Smooth muscle cell (in vitro differentiated cells): ENCODE measurements around the gene SORCS3. TPM values are rescaled to one million over a fixed set of nuclear protein-coding genes. Genes with fewer than 3 reads are reported as not detected.

Experiments
- DNase-seq: peaks from one replicate; lab custom pipeline; 2025; ENCODE audit not compliant: unreplicated experiment; lab: John Stamatoyannopoulos, UW
- H2AFZ ChIP-seq: fragments of 200-600 bp; sonication (generic); 2 replicates; pipeline ENCODE4 v1.6.0; 2016; ENCODE audit warnings: antibody characterized with exemption, low read depth, mild to moderate bottlenecking
- H3F3A ChIP-seq: fragments of 200-600 bp; sonication (generic); 2 replicates; pipeline ENCODE4 v1.6.0; 2017; ENCODE audit warnings: antibody characterized with exemption, low read depth
- H3K27ac ChIP-seq: fragments of 200-600 bp; sonication (generic); 2 replicates; pipeline ENCODE4 v1.5.1; 2016; ENCODE audit warnings: low read depth, mild to moderate bottlenecking
- H3K27me3 ChIP-seq: fragments of 200-600 bp; sonication (generic); 2 replicates; pipeline ENCODE4 v1.6.1; 2016; ENCODE audit warnings: low read depth, mild to moderate bottlenecking
- H3K36me3 ChIP-seq: fragments of 200-600 bp; sonication (generic); 2 replicates; pipeline ENCODE4 v1.5.1; 2016; ENCODE audit warnings: low read depth
- H3K4me1 ChIP-seq: fragments of 200-600 bp; sonication (generic); 2 replicates; pipeline ENCODE4 v1.5.1; 2016; ENCODE audit warnings: low read depth
- H3K4me2 ChIP-seq: fragments of 200-600 bp; sonication (generic); 2 replicates; pipeline ENCODE4 v1.6.0; 2016; ENCODE audit warnings: mild to moderate bottlenecking
- H3K4me3 ChIP-seq: fragments of 200-600 bp; sonication (generic); 2 replicates; pipeline ENCODE4 v1.5.1; 2016; ENCODE audit warnings: mild to moderate bottlenecking
- H3K79me2 ChIP-seq: fragments of 200-600 bp; sonication (generic); 2 replicates; pipeline ENCODE4 v1.6.0; 2016; ENCODE audit warnings: low read depth, mild to moderate bottlenecking
- H3K9ac ChIP-seq: fragments of 200-600 bp; sonication (generic); 2 replicates; pipeline ENCODE4 v1.6.0; 2016; ENCODE audit warnings: low read depth
- H3K9me3 ChIP-seq: fragments of 200-600 bp; sonication (generic); replicated peaks from 2 replicates; pipeline ENCODE4 v1.5.1; 2016; ENCODE audit warnings: low read depth
- H4K20me1 ChIP-seq: fragments of 200-600 bp; sonication (generic); 2 replicates; pipeline ENCODE4 v1.6.0; 2016; ENCODE audit warnings: low read depth
- CTCF ChIP-seq: fragments of 200-600 bp; sonication (generic); IDR thresholded peaks from 2 replicates; pipeline ENCODE4 v1.5.1; 2017; ENCODE audit warnings: borderline replicate concordance, mild to moderate bottlenecking, antibody characterized with exemption; ENCODE audit not compliant: insufficient read depth, poor library complexity, severe bottlenecking
- WGBS: methylation state at CpG from one replicate; pipeline ENCODE4 v1.1.7; 2016; ENCODE audit warnings: low lambda C conversion rate; 5-methylcytosine and 5-hydroxymethylcytosine counted together
- polyA plus RNA-seq: library from polyadenylated mRNA; unstranded; fragments of >200 nt; fragmentation: Nextera tagmentation; extraction: Ambion mirVana; gene quantifications from 2 replicates; pipeline ENCODE4 v1.2.1, GENCODE V29; 2016
- total RNA-seq: library from RNA; depleted of rRNA; stranded (reverse); fragments of >200 nt; gene quantifications from 2 replicates; pipeline ENCODE4 v1.2.3, GENCODE V29; 2014

The SORCS3 gene
- total and polyA plus RNA-seq, 2 experiments from 2014 or later: not detected

DNA sequence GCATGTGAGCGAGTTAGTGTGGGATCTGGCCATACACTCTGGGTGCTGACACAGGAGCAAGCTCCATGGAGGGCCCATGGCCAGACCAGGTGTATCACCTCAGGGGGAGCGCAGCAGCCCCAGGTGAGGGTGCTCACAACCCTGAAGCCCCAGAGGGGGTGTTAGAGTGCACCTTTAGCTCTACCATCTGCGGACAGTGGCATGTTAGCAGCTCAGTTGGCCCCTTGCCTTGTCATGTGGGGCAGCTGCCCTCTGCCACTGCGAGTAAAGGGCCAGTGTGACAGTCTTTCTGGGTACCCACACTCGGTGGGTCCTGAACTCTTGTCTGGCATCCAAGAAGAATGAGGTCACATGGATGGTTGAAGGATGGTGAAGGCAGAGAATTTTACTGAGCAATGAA, 600.2 kb downstream of the SORCS3 start:
- Histone ChIP-seq H4K20me1 (no peaks in the 10 kb centered on the region), H2AFZ (no peak overlapping the region), H3K36me3 (no peaks in the 10 kb centered on the region), H3K79me2 (no peaks in the 10 kb centered on the region), H3K27ac (no peak overlapping the region), H3K4me1 (no peaks in the 10 kb centered on the region), H3K9ac (no peak overlapping the region), H3K9me3 (no peaks in the 10 kb centered on the region), H3K4me2 (no peak overlapping the region), H3K4me3 (no peak overlapping the region), H3F3A (no peaks in the 10 kb centered on the region), H3K27me3 (peaks cover 14% of the 10 kb centered on the region)
- WGBS: 94% methylated on average over 5 of the region's 5 CpGs
- no peak for TF ChIP-seq CTCF
- DNase-seq: no peak

DNA sequence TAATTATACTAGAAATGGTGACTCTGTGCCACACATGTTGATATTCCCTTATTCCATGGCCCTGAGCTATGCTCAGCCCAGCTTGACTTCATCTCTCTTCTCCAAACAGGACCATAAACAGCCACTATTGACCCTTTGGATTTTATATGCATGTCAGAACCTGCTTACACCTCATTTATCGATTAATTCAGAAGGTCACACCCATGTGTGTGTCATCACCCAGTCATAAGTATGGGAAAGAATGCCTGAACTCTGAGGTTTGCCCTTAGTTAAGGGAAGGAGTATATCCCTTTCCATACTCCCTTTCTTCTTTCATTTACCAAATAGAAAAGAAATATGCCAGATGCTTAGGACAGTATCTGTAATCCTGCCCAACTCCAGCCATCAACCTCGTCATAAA, 602.3 kb downstream of the SORCS3 start:
- DNase-seq: no peak
- H3K36me3 ChIP-seq: no peaks in the 10 kb centered on the region
- no peaks in the 10 kb centered on the region for H3K4me1 ChIP-seq
- H3K9me3 ChIP-seq: no peaks in the 10 kb centered on the region
- no peak overlapping the region for H3K27ac ChIP-seq
- no peak overlapping the region for H2AFZ ChIP-seq
- no peaks in the 10 kb centered on the region for H3K79me2 ChIP-seq
- H3F3A ChIP-seq: no peaks in the 10 kb centered on the region
- no peak overlapping the region for H3K9ac ChIP-seq
- H3K4me3 ChIP-seq: no peak overlapping the region
- no peak for TF ChIP-seq CTCF
- no peaks in the 10 kb centered on the region for H4K20me1 ChIP-seq
- 94% methylated on average over 2 of the region's 2 CpGs for WGBS
- no peak overlapping the region for H3K4me2 ChIP-seq
- H3K27me3 ChIP-seq: peaks cover 11% of the 10 kb centered on the region

DNA sequence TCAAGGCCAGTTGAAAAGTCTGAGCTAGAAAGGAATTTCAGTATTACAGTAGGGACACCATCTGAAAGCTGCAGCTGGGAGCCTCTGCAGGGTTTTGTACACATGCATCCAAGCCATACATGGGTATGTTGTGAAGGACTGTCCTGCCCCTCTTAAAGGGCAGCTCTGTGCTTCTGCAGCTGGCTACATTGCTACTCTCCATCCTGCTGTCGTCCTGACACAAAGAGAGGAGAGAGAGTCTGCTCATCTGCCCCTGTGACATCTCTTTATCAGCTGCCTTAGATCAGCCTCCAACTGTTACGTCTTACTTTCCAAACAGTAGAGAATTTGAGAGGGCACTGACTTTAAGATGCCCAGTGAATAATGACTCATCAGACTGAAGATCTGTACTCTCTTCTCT, 602.7 kb downstream of the SORCS3 start:
- Histone ChIP-seq H3K9ac (no peak overlapping the region), H3K4me1 (no peaks in the 10 kb centered on the region), H2AFZ (no peak overlapping the region), H4K20me1 (no peaks in the 10 kb centered on the region), H3K27me3 (peaks cover 11% of the 10 kb centered on the region), H3F3A (no peaks in the 10 kb centered on the region), H3K36me3 (no peaks in the 10 kb centered on the region), H3K79me2 (no peaks in the 10 kb centered on the region), H3K4me2 (no peak overlapping the region), H3K9me3 (no peaks in the 10 kb centered on the region), H3K27ac (no peak overlapping the region), H3K4me3 (no peak overlapping the region)
- no peak for TF ChIP-seq CTCF
- 58% methylated on average over 1 of the region's 2 CpGs for WGBS
- DNase-seq: no peak

- TF ChIP-seq CTCF: no peak
- H3F3A ChIP-seq: no peaks in the 10 kb centered on the region
- no peaks in the 10 kb centered on the region for H4K20me1 ChIP-seq
- no peak for DNase-seq
- H3K27ac ChIP-seq: no peak overlapping the region
- H3K79me2 ChIP-seq: no peaks in the 10 kb centered on the region
- WGBS: 95% methylated on average over 5 of the region's 5 CpGs
- H3K4me1 ChIP-seq: no peaks in the 10 kb centered on the region
- H3K4me3 ChIP-seq: no peak overlapping the region
- H3K4me2 ChIP-seq: no peak overlapping the region
- H3K9ac ChIP-seq: no peak overlapping the region
- no peaks in the 10 kb centered on the region for H3K36me3 ChIP-seq
- H3K9me3 ChIP-seq: no peaks in the 10 kb centered on the region
- H3K27me3 ChIP-seq: peaks cover 7% of the 10 kb centered on the region
- H2AFZ ChIP-seq: no peak overlapping the region
Observed at GRCh38 chr10:105247831-105248499, 606.9 kb downstream of the SORCS3 start.
